Measurements from ENCODE around the gene ZNF621. TPM values are rescaled to one million over a fixed set of nuclear protein-coding genes. Genes with fewer than 3 reads are reported as not detected.
A peak's percentile ranks its signal among the peaks of the same experiment; 100 is the strongest.

Gene ZNF621
- total and polyA plus RNA-seq, 9 of the 15 experiments (the other 6 are each of a cell fraction or from before 2014, with no cell fraction given): 4.7 to 28.9 (median 20.6) TPM

DNA sequence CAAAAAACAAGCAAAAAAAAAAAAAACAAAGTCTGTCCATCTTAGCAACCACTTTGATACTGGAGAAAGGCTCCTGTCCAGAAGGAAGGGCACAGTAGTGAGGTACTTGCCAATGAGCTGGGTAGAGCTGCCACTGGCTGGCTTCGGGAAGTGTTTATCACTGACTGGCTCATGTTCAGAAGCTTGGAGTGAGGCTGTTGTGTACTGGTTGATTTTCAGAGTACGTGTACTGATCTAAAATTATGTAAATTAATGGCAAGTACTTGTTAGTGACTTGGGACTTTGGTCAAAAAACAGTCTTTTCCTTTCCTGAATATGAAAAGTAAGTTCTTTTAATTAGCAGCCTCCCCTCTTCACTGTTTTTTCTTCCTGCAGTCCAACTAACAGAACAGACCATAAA, 979 bp upstream of the ZNF621 start:
- intact Hi-C loops (cut with micrococcal nuclease) (loop anchor here (2.0 kb wide), 1 partner anchor 71 kb away; no protein-coding TSS in a partner anchor), in situ Hi-C loops (cut with MboI) (no loop called here)
- no peaks in the 10 kb centered on the region for H3K9me3 ChIP-seq (replicated peaks; ENCODE audit: control insufficient read depth, insufficient read depth, low read depth, low read length)
- DNase-seq (ENCODE audit: extremely low read depth in 1 of 4, low spot score in 3 of 4) (no peak), ATAC-seq (no peak), FAIRE-seq (no peak)
- H3K4me3 ChIP-seq: peak overlapping the region; percentile 87; the same call in 1 of the 2 replicates
- peak overlapping the region; percentile 88; the same call in 2 of the 3 replicates for H3K27ac ChIP-seq (ENCODE audit: extremely low read depth, low read depth, low read length)
- H2AFZ ChIP-seq (ENCODE audit: low read depth, low read length): peak overlapping the region; percentile 92
- no peaks in the 10 kb centered on the region for H3K27me3 ChIP-seq (ENCODE audit: control insufficient read depth in 2 of 2, insufficient read depth in 2 of 2, low read length in 2 of 2)
- H3K79me2 ChIP-seq (ENCODE audit: control insufficient read depth, insufficient read depth, low read length): peaks cover 25% of the 10 kb centered on the region
- ChIA-PET CTCF (ENCODE audit: low intra/inter-chr PET ratio) (no interaction called here), POLR2A (interaction anchor here (0.6 to 2.2 kb wide), 8 partner anchors 13 to 271 kb away, joined by 3 to 11 read pairs (median 4); partner anchors contain the start of gene ZNF620)
- no peaks in the 10 kb centered on the region for H4K20me1 ChIP-seq (replicated peaks; ENCODE audit: control insufficient read depth, insufficient read depth, low read length)
- H3K4me2 ChIP-seq (ENCODE audit: insufficient read depth, low read length): peak overlapping the region; percentile 90; the same call in 1 of the 2 replicates
- H3K9ac ChIP-seq (ENCODE audit: insufficient read depth in 1 of 2, low read depth in 2 of 2, low read length in 2 of 2): peak overlapping the region in 1 of 2 experiments; percentile 92; a peak in 1 of 4 replicates
- peaks cover 9 to 12% of the 10 kb centered on the region in 2 experiments; a peak in 4 of 5 replicates for H3K4me1 ChIP-seq (replicated peaks in 1 of 2; ENCODE audit: control insufficient read depth in 2 of 2, insufficient read depth in 2 of 2, low read length in 2 of 2)
- no TSS peak for BruUV-seq (replicated peaks)
- 75% methylated on average over 2 of the region's 2 CpGs for WGBS (ENCODE audit: insufficient coverage, low coverage, missing lambda C conversion rate)
- peaks cover 23% of the 10 kb centered on the region; the same call in 2 of the 3 replicates for H3K36me3 ChIP-seq (ENCODE audit: control insufficient read depth, insufficient read depth, low read length)
- H3K9me1 ChIP-seq (ENCODE audit: control insufficient read depth, insufficient read depth, low read length): no peaks in the 10 kb centered on the region
- no peak for TF ChIP-seq KAT2B (IDR thresholded peaks at IDR 0.05; ENCODE audit: low read depth, low read length)
- TF ChIP-seq, protein P1, sequence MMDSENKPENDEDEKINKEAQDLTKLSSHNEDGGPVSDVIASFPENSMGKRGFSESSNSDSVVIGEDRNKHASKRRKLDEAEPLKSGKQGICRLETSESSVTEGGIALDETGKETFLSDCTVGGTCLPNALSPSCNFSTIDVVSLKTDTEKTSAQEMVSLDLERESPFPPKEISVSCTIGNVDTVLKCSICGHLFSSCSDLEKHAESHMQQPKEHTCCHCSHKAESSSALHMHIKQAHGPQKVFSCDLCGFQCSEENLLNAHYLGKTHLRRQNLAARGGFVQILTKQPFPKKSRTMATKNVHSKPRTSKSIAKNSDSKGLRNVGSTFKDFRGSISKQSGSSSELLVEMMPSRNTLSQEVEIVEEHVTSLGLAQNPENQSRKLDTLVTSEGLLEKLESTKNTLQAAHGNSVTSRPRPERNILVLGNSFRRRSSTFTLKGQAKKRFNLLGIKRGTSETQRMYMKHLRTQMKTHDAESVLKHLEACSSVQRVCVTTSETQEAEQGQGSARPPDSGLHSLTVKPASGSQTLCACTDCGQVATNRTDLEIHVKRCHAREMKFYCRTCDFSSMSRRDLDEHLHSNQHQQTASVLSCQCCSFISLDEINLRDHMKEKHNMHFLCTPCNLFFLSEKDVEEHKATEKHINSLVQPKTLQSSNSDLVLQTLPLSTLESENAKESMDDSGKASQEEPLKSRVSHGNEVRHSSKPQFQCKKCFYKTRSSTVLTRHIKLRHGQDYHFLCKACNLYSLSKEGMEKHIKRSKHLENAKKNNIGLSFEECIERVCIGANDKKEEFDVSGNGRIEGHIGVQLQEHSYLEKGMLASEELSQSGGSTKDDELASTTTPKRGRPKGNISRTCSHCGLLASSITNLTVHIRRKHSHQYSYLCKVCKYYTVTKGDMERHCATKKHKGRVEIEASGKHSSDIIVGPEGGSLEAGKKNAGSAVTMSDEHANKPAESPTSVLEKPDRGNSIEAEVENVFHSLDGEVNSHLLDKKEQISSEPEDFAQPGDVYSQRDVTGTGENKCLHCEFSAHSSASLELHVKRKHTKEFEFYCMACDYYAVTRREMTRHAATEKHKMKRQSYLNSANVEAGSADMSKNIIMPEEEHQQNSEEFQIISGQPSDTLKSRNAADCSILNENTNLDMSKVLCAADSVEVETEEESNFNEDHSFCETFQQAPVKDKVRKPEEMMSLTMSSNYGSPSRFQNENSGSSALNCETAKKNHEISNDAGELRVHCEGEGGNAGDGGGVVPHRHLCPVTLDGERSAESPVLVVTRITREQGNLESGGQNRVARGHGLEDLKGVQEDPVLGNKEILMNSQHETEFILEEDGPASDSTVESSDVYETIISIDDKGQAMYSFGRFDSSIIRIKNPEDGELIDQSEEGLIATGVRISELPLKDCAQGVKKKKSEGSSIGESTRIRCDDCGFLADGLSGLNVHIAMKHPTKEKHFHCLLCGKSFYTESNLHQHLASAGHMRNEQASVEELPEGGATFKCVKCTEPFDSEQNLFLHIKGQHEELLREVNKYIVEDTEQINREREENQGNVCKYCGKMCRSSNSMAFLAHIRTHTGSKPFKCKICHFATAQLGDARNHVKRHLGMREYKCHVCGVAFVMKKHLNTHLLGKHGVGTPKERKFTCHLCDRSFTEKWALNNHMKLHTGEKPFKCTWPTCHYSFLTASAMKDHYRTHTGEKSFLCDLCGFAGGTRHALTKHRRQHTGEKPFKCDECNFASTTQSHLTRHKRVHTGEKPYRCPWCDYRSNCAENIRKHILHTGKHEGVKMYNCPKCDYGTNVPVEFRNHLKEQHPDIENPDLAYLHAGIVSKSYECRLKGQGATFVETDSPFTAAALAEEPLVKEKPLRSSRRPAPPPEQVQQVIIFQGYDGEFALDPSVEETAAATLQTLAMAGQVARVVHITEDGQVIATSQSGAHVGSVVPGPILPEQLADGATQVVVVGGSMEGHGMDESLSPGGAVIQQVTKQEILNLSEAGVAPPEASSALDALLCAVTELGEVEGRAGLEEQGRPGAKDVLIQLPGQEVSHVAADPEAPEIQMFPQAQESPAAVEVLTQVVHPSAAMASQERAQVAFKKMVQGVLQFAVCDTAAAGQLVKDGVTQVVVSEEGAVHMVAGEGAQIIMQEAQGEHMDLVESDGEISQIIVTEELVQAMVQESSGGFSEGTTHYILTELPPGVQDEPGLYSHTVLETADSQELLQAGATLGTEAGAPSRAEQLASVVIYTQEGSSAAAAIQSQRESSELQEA (IDR thresholded peaks at IDR 0.05; ENCODE audit: low read depth): no peak
- no peak for TF ChIP-seq PCBP1 (IDR thresholded peaks at IDR 0.05; ENCODE audit: low read depth, low read length, poor library complexity, severe bottlenecking)
- no peak for TF ChIP-seq NFXL1 (CRISPR knock-in tag; IDR thresholded peaks at IDR 0.05)
- TF ChIP-seq ZNF408 (CRISPR knock-in tag; IDR thresholded peaks at IDR 0.05; ENCODE audit: low read depth): no peak
- no peak for TF ChIP-seq ZNF57 (CRISPR knock-in tag; IDR thresholded peaks at IDR 0.05)
- TF ChIP-seq ILK (tag; IDR thresholded peaks at IDR 0.05; ENCODE audit: borderline replicate concordance, low read depth): no peak
- no peak for TF ChIP-seq NR3C1 (CRISPR knock-in tag; IDR thresholded peaks at IDR 0.05)
- TF ChIP-seq SAP30 (IDR thresholded peaks at IDR 0.05; ENCODE audit: borderline replicate concordance, insufficient read depth, low read depth, low read length, poor library complexity, severe bottlenecking): no peak
- no peak for TF ChIP-seq ELK1 (CRISPR knock-in tag; IDR thresholded peaks at IDR 0.05)
- no peak for TF ChIP-seq ZNF830 (CRISPR knock-in tag; IDR thresholded peaks at IDR 0.05)
- TF ChIP-seq ELF4 (CRISPR knock-in tag; IDR thresholded peaks at IDR 0.05): no peak
- no peak for TF ChIP-seq MTA3 (IDR thresholded peaks at IDR 0.05; ENCODE audit: borderline replicate concordance)
- TF ChIP-seq PURB (CRISPR knock-in tag; IDR thresholded peaks at IDR 0.05; ENCODE audit: low read depth): no peak
